ENCODE measurements around the gene XPR1. TPM values are rescaled to one million over a fixed set of nuclear protein-coding genes. Genes with fewer than 3 reads are reported as not detected.

The XPR1 gene
- total and polyA plus RNA-seq, 2 experiments from 2014 or later, result 4.9 to 15.6 TPM

DNA sequence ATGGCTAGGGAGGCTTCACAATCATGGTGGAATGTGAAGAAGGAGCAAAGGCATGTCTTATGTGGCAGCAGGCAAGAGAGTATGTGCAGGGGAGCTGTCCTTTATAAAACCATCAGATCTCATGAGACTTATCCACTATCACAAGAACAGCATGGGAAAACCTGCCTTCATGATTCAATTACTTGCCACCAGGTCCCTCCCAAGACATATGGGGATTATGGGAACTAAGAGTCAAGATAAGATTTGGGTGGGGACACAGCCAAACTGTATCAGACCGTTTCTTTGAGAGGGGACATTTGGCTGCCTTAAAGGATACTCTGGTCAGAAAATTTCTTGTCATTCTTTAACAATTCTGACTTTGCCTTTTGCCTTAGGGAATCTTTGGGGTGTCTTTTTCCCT is 3.2 kb upstream of the XPR1 start:
- Histone ChIP-seq H3K27ac (no peak overlapping the region), H3K79me2 (ENCODE audit: insufficient read depth) (peaks cover 12% of the 10 kb centered on the region), H3F3A (ENCODE audit: insufficient read depth) (no peaks in the 10 kb centered on the region), H2AFZ (no peak overlapping the region), H3K4me2 (ENCODE audit: unreplicated experiment) (no peak overlapping the region), H3K27me3 (replicated peaks; ENCODE audit: insufficient read depth) (peaks cover 7% of the 10 kb centered on the region; the same call in 1 of the 2 replicates), H3K4me3 (no peak overlapping the region), H3K9ac (no peak overlapping the region), H3K36me3 (ENCODE audit: low read depth) (no peaks in the 10 kb centered on the region), H3K9me3 (ENCODE audit: low read depth) (no peaks in the 10 kb centered on the region), H3K4me1 (ENCODE audit: insufficient read depth) (peaks cover 15% of the 10 kb centered on the region), H3K9me2 (ENCODE audit: insufficient read depth) (no peaks in the 10 kb centered on the region), H4K20me1 (ENCODE audit: insufficient read depth) (0 out of 2 replicates have a peak, but pooled peaks cover 10% of the 10 kb centered on the region)
- in situ Hi-C loops (cut with MboI), result loop anchor here (10.0 kb wide), 1 partner anchor 236 kb away; no protein-coding TSS in a partner anchor
- 10 to 11% methylated on average over 1 of the region's 1 CpG for WGBS, 2 experiments (ENCODE audit: low coverage in 1 of 2, low lambda C conversion rate in 2 of 2, missing lambda C conversion rate in 2 of 2)
- no peak for TF ChIP-seq EZH2phosphoT487 (IDR thresholded peaks at IDR 0.05; ENCODE audit: insufficient read depth, low read depth)
- TF ChIP-seq EZH2 (IDR thresholded peaks at IDR 0.05; ENCODE audit: insufficient read depth, poor library complexity, severe bottlenecking), result no peak
- no peak for DNase-seq

- DNase-seq, result no peak
- peaks cover 7% of the 10 kb centered on the region; the same call in 1 of the 2 replicates for H3K27me3 ChIP-seq (replicated peaks; ENCODE audit: insufficient read depth)
- H3K9me2 ChIP-seq (ENCODE audit: insufficient read depth), result no peaks in the 10 kb centered on the region
- no peak overlapping the region for H3K4me2 ChIP-seq (ENCODE audit: unreplicated experiment)
- H3K36me3 ChIP-seq (ENCODE audit: low read depth), result no peaks in the 10 kb centered on the region
- H2AFZ ChIP-seq, result no peak overlapping the region
- no peaks in the 10 kb centered on the region for H3F3A ChIP-seq (ENCODE audit: insufficient read depth)
- 0 out of 2 replicates have a peak, but pooled peaks cover 11% of the 10 kb centered on the region for H4K20me1 ChIP-seq (ENCODE audit: insufficient read depth)
- H3K4me1 ChIP-seq (ENCODE audit: insufficient read depth), result peaks cover 23% of the 10 kb centered on the region
- no peak overlapping the region for H3K27ac ChIP-seq
- H3K9me3 ChIP-seq (ENCODE audit: low read depth), result no peaks in the 10 kb centered on the region
- H3K79me2 ChIP-seq (ENCODE audit: insufficient read depth), result peaks cover 31% of the 10 kb centered on the region
- no peak for TF ChIP-seq EZH2 (IDR thresholded peaks at IDR 0.05; ENCODE audit: insufficient read depth, poor library complexity, severe bottlenecking)
- no peak for TF ChIP-seq EZH2phosphoT487 (IDR thresholded peaks at IDR 0.05; ENCODE audit: insufficient read depth, low read depth)
- in situ Hi-C loops (cut with MboI), result no loop called here
- no peak overlapping the region for H3K4me3 ChIP-seq
- WGBS, 2 experiments (ENCODE audit: low coverage in 1 of 2, low lambda C conversion rate in 2 of 2, missing lambda C conversion rate in 2 of 2), result 64 to 71% methylated on average over 2 of the region's 2 CpGs
- H3K9ac ChIP-seq, result no peak overlapping the region
These were observed 1.2 kb upstream of the XPR1 start for GRCh38 chr1:180630408-180631193.

DNA sequence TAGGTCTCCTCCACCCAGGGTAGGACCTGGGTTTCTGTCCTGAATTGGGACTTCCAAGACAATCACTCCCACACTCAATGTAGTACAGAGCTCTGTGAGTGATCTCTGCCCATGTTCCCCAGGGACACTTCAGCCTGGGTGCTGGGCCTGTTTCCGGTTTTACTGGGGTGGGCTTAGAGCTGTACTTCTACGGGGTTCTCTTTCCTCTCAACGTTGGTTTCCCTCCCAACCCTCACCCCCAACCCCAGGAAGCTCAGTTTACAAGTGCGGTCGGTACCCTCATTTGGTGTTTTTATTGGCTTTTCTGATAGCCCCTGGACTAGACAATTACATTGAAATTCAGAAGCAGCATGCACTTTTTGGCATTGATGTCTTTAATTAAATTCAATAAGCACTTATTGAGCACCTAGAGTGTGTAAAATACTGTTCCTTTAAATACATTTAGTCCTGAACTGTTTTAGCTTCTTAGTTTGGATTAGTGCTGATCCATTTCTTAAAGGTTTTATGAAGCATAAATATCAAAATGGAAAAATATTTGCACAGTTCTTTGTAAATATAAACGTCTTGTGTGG is 542 bp upstream of the XPR1 start:
- 38 to 39% methylated on average over 6 of the region's 6 CpGs for WGBS, 2 experiments (ENCODE audit: low coverage in 1 of 2, low lambda C conversion rate in 2 of 2, missing lambda C conversion rate in 2 of 2)
- peak overlapping the region; percentile 33 for H3K4me2 ChIP-seq (ENCODE audit: unreplicated experiment)

DNA sequence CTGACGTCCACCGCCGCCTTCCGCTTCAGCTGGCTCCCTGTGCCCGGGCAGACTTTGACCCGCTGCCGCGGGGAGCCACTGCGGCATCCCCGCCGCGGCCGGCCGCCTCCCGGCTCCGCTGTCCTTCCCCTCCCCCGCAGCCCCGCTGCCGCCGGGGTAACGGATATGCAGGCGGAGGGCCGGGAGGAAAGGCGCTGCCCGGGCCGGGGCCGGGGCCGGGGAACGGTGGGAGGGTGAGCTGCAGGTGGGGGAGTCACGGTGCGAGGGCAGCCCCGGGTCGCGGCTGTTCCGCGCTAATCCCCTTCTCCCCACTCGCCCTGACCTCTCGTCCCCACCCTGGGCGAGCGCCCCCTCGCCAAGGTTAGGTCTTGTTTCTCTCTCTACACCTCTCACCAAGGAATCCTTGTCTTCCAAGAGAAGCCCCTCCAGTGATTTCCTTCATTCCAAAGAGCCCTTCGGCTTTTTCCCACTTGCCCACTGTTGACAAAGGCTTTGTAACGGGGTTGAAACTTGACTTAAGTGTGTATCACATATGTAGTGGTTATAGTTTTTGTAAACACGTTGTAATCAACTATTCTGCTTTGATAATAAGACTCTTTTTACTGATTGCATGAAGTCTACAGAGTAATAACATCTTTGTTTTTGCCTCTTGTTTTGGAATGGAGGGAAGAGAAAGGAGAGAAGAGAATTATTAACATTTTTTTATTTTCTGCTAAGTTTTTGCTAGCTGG is 669 bp downstream of the XPR1 start:
- in situ Hi-C loops (cut with MboI), result no loop called here
- H3K36me3 ChIP-seq (ENCODE audit: low read depth), result no peaks in the 10 kb centered on the region
- WGBS, 2 experiments (ENCODE audit: low coverage in 1 of 2, low lambda C conversion rate in 2 of 2, missing lambda C conversion rate in 2 of 2), result 2% methylated on average over 21 to 39 of the region's 44 CpGs

More for the DNA sequence above, 542 bp upstream of the XPR1 start:
- no peak for DNase-seq
- Histone ChIP-seq H3K27ac (peak overlapping the region; percentile 29; the same call in 1 of the 2 replicates), H3K9ac (peak overlapping the region; percentile 27; the same call in 1 of the 2 replicates), H3K9me2 (ENCODE audit: insufficient read depth) (no peaks in the 10 kb centered on the region), H3K79me2 (ENCODE audit: insufficient read depth) (peaks cover 38% of the 10 kb centered on the region), H2AFZ (peak overlapping the region; percentile 93), H4K20me1 (ENCODE audit: insufficient read depth) (0 out of 2 replicates have a peak, but pooled peaks cover 11% of the 10 kb centered on the region), H3K4me3 (peak overlapping the region; percentile 10; the same call in 1 of the 2 replicates), H3F3A (ENCODE audit: insufficient read depth) (no peaks in the 10 kb centered on the region), H3K36me3 (ENCODE audit: low read depth) (no peaks in the 10 kb centered on the region), H3K4me1 (ENCODE audit: insufficient read depth) (peaks cover 23% of the 10 kb centered on the region), H3K27me3 (replicated peaks; ENCODE audit: insufficient read depth) (0 out of 2 replicates have a peak, but pooled peaks cover 6% of the 10 kb centered on the region), H3K9me3 (ENCODE audit: low read depth) (no peaks in the 10 kb centered on the region)
- in situ Hi-C loops (cut with MboI), result no loop called here
- TF ChIP-seq EZH2phosphoT487 (IDR thresholded peaks at IDR 0.05; ENCODE audit: insufficient read depth, low read depth) (no peak), EZH2 (IDR thresholded peaks at IDR 0.05; ENCODE audit: insufficient read depth, poor library complexity, severe bottlenecking) (no peak)

More for the DNA sequence above, 669 bp downstream of the XPR1 start:
- H3K27ac ChIP-seq, result peak overlapping the region; percentile 66
- H3K79me2 ChIP-seq (ENCODE audit: insufficient read depth), result peaks cover 47% of the 10 kb centered on the region
- no peaks in the 10 kb centered on the region for H3K27me3 ChIP-seq (replicated peaks; ENCODE audit: insufficient read depth)
- H3K9me2 ChIP-seq (ENCODE audit: insufficient read depth), result no peaks in the 10 kb centered on the region
- H3K9me3 ChIP-seq (ENCODE audit: low read depth), result no peaks in the 10 kb centered on the region
- peak overlapping the region; percentile 94 for H3K4me2 ChIP-seq (ENCODE audit: unreplicated experiment)
- peak overlapping the region; percentile 85 for H3K4me3 ChIP-seq
- peak; percentile 70 for DNase-seq
- H3K4me1 ChIP-seq (ENCODE audit: insufficient read depth), result peaks cover 23% of the 10 kb centered on the region
- no peaks in the 10 kb centered on the region for H3F3A ChIP-seq (ENCODE audit: insufficient read depth)
- TF ChIP-seq EZH2phosphoT487 (IDR thresholded peaks at IDR 0.05; ENCODE audit: insufficient read depth, low read depth), result no peak
- TF ChIP-seq EZH2 (IDR thresholded peaks at IDR 0.05; ENCODE audit: insufficient read depth, poor library complexity, severe bottlenecking), result no peak
- H2AFZ ChIP-seq, result peak overlapping the region; percentile 93
- H3K9ac ChIP-seq, result peak overlapping the region; percentile 81
- 0 out of 2 replicates have a peak, but pooled peaks cover 11% of the 10 kb centered on the region for H4K20me1 ChIP-seq (ENCODE audit: insufficient read depth)

Measured in GM23248 (cell line).